PC-3 (cell line): ENCODE data around the gene DDX39A.

ENCODE experiments used
- CTCF ChIP-seq: fragments of 300-600 bp; sonication (generic); conservative IDR thresholded peaks from 2 replicates; pipeline ENCODE4 v1.5.1; 2017; ENCODE audit warnings: antibody characterized with exemption, low read depth, mild to moderate bottlenecking, low read length
- EZH2 ChIP-seq: fragments of 300-600 bp; sonication (generic); IDR thresholded peaks from one replicate; pipeline ENCODE4 v1.6.1; 2017; ENCODE audit warnings: antibody characterized with exemption, mild to moderate bottlenecking, low read length; ENCODE audit not compliant: unreplicated experiment

GRCh38 chr19:14450876-14451275 is 31.7 kb upstream of the DDX39A start:
- TF ChIP-seq CTCF, result no peak
- no peak for TF ChIP-seq EZH2
